ENCODE results near the gene SOCS1.

Gene SOCS1

GRCh38 chr16:11242658-11243057 is 13.3 kb downstream of the SOCS1 start:
- no peak for DNase-seq

GRCh38 chr16:11241480-11242204 is 14.4 kb downstream of the SOCS1 start:
- no peak for DNase-seq

- no peak for DNase-seq
Observed at GRCh38 chr16:11240636-11241473, 15.1 kb downstream of the SOCS1 start.

- no peak for DNase-seq
Observed at GRCh38 chr16:11239644-11240632, 16.1 kb downstream of the SOCS1 start.

GRCh38 chr16:11238272-11239202 is 17.5 kb downstream of the SOCS1 start:
- DNase-seq = no peak

GRCh38 chr16:11236461-11237254 is 19.3 kb downstream of the SOCS1 start:
- peak in 1 of 2 donors; percentile 49 for DNase-seq

- no peak for DNase-seq
Observed at GRCh38 chr16:11235703-11235991, 20.4 kb downstream of the SOCS1 start.

GRCh38 chr16:11234884-11235702 is 20.9 kb downstream of the SOCS1 start:
- no peak for DNase-seq

GRCh38 chr16:11233727-11234376 is 22.2 kb downstream of the SOCS1 start:
- peak; percentile 32 to 57 for DNase-seq

- DNase-seq = peak; percentile 86 to 89
Observed at GRCh38 chr16:11232852-11233726, 22.9 kb downstream of the SOCS1 start.

- DNase-seq = no peak
Observed at GRCh38 chr16:11232302-11232851, 23.6 kb downstream of the SOCS1 start.

GRCh38 chr16:11231367-11231970 is 24.5 kb downstream of the SOCS1 start:
- DNase-seq = no peak

GRCh38 chr16:11229906-11230305 is 26.1 kb downstream of the SOCS1 start:
- DNase-seq = no peak

- no peak for DNase-seq
Observed at GRCh38 chr16:11229432-11229831, 26.6 kb downstream of the SOCS1 start.

GRCh38 chr16:11225677-11226549 is 30.1 kb downstream of the SOCS1 start:
- DNase-seq = no peak

- peak; percentile 84 to 85 for DNase-seq
Observed at GRCh38 chr16:11224894-11225676, 30.9 kb downstream of the SOCS1 start.

Data from CD4-positive, alpha-beta T cell treated with Interleukin-1 beta for 1 hour (primary cell).